T follicular helper cell (primary cell): ENCODE data around the gene ERGIC1.

Experiments used
- DNase-seq: peaks from one replicate; pipeline ENCODE4 v3.0.0-alpha.2; 2020; ENCODE audit warnings: low read depth

Gene ERGIC1

DNA sequence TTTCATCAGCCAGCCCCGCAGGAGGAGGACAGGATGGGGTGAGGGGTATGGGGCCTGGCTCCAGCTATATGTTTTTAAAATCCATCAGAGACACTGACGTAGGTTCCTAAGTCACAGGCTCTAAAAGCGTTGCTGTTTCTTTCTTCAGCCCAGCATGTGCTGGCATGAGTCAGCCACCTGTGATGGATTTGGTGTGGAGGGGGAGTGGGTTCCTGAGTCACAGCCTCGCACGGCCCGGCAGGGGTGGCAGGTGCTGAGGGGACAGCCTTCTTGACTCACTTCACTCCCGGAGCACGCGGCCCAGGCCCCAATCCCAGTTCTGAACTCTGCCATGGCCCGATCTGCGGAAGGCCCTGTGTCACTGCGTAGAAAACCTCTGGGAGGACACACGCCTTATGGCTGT lies 86.4 kb downstream of the ERGIC1 start:
- no peak for DNase-seq

GRCh38 chr5:172920995-172921394 lies 86.9 kb downstream of the ERGIC1 start:
- DNase-seq, result no peak

- no peak for DNase-seq
Observed at GRCh38 chr5:172921906-172922305, 87.9 kb downstream of the ERGIC1 start.

- DNase-seq, result no peak
Observed at GRCh38 chr5:172923539-172923938, 89.5 kb downstream of the ERGIC1 start.

GRCh38 chr5:172925336-172925948 lies 91.4 kb downstream of the ERGIC1 start:
- DNase-seq, result no peak

- no peak for DNase-seq
Observed at GRCh38 chr5:172926008-172926523, 92.0 kb downstream of the ERGIC1 start.

DNA sequence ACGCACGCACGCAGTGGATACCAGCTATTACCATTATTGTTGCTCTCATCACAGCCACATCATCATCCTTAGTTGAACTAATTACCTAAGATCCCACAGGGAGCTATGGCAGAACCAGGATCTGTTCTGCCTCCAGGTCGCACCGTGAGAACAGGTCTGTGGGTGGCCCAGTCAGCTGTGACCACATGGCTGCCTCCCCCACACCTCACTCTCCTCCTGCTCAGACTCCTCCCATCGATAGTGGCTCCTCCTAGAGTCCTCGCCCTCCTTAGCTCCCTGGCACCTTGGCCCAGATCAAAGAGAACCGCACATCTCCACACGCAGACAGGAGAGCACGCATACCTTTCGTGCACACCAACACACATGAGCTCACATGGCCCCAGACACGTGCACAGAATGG lies 92.7 kb downstream of the ERGIC1 start:
- DNase-seq, result no peak

- no peak for DNase-seq
Observed at GRCh38 chr5:172929371-172929838, 95.4 kb downstream of the ERGIC1 start.

DNA sequence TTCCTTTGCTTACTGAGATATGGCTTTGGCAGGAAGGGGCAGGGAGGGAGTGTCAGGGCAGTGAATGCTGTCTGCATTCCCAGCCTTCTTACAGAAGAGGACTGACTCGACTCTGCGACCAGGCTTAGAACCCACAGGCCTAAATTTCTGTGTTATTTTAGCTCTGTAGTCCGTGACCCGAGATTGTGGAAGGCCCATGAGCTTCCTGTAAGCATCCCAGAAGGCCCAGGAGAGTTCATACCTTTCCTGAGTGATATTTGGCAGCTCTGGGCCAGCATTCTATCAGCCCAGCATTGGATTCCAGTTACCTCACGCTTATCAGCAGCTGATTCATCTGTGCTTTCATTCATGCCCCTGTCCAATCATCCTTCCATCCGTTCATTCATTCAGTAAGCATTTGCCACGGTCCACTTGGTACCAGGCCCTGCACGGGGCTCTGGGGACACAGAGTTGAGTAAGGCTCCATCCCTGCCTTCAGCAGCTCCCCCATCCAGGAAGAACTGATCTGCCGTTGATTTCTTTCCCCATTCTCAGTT lies 97.0 kb downstream of the ERGIC1 start:
- DNase-seq, result no peak

GRCh38 chr5:172932313-172933017 lies 98.4 kb downstream of the ERGIC1 start:
- peak; percentile 63 for DNase-seq

- DNase-seq, result no peak
Observed at GRCh38 chr5:172933238-172933637, 99.2 kb downstream of the ERGIC1 start.

DNA sequence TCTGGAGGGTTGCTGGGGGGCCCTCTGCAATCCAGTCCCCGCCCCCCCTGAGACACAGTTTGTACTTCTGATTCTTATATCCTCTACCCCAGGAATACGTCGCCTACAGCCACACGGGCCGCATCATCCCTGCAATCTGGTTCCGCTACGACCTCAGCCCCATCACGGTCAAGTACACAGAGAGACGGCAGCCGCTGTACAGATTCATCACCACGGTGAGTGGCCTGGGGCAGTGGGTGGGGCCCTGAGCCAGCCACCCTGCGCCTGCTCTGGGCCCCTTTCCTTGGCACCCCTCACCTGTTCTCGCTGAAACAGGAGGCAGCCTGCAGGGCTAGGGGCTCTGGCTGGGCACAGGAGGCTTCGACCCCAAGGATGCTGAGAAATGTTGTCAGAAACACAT lies 101.0 kb downstream of the ERGIC1 start:
- no peak for DNase-seq

DNA sequence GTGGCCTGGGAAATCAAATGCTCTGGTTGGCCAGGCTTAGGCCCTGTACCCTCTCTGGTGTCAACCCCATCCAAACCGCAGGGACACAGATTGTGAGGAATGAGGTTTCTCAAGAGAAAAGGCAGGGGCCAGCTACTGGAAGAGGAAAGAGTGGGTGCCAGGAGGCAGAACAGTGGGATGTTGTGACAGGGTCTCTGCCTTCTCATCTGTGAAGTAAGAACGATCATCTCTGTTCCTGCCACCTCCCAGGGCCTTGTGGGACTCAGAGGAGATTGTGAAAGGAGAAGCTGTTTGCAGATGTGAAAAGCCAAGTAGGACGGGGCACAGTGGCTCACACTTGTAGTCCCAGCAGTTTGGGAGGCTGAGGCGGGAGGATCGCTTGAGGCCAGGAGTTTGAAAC lies 102.3 kb downstream of the ERGIC1 start:
- DNase-seq, result no peak

- DNase-seq, result no peak
Observed at GRCh38 chr5:172939071-172939470, 105.0 kb downstream of the ERGIC1 start.

DNA sequence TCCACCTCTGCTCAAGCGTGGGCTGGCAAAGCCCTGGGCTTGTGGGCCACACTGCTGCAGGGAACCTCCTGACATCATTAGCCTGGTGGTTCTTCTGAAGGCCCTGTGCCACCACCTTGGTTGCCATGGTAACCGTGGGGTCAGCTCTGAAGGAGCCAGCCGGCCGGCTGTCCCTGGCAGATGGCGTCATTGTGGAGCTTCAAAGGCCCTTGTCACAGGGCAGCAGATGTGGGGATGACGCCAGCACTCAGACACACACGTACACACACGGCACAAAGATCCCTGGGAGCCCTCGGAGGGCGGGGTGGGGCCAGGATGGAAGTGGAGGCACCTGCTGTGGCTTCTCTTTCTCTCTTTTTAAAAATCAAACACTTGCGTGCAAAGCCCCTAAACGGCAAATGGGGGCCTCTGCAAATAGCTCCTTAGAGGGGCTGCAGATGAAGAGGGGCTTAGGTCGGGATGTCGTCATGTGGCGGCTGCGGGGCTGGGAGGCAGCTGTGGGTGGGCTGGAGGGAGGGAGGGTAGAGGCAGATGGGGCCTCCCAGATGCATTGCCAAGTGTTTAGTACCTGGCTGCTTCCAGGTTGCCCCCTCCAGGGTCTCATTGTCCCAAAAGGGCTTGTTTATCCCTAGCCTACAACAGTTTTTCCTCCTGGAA lies 105.7 kb downstream of the ERGIC1 start:
- no peak for DNase-seq

GRCh38 chr5:172940268-172941066 lies 106.4 kb downstream of the ERGIC1 start:
- no peak for DNase-seq

DNA sequence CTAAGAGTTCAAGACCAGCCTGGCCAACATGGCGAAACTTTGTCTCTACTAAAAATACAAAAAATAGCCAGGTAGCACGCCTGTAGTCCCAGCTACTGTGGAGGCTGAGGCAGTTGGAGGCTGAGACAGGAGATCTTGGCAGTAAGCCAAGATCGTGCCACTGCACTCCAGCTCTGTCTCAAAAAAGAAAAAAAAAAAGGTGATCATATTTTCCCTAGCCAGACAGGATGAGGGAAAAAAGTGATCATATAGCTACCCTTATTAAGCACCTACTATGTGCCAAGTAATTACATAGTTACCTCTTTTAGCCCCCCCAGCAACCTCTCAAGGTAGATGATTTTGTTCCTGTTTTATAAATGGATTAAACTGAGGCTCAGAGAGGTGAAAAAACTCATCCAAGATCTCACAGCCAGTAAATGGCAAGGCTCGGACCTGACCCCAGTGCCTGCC lies 107.0 kb downstream of the ERGIC1 start:
- no peak for DNase-seq

GRCh38 chr5:172942556-172942955 lies 108.5 kb downstream of the ERGIC1 start:
- no peak for DNase-seq

DNA sequence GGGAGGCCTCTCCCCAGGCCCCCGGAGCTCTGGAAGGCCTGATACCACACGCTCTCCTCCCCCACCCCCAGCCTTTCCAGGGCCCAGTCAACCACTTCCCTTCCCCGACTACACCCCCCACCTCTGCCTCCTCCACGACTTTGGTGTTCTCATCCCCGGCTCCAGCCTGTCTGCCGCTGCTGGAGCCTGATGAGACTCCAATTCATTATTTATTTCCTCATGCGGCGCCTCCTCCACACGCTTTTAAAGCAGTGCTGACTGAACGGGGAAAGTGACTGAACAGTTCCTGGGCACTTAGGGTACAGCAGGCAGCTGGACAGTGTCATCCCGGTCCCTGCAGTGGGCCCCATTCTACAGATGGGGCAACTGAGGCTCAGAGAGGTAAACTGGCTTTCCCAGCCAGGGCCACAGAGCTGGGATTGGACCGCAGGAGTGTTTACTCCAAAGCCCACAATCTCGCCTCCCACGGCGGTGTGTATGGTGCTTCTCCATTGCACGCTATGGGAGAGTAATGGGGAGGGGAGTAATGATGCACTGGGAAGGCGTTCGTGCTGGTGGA lies 109.3 kb downstream of the ERGIC1 start:
- DNase-seq, result no peak

DNA sequence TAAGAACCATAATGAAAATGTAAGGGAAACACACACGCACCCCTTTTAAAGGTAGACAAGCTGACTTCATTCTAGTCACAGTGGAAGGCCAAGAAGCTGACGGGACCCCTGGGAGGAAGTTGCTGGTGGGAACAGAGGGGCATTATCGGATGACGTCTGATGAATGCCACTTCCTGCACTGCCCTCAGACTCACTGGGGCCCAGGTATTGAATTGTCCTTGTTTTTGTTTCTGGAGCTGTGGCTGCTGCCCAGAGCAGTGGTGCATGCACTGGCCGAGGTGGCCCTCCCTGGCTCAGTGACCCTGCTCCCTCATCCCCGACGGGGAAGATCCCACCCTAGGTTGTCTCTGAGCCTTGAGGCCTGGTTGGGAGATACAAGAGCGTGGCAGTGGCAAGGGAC lies 109.9 kb downstream of the ERGIC1 start:
- DNase-seq, result no peak

DNA sequence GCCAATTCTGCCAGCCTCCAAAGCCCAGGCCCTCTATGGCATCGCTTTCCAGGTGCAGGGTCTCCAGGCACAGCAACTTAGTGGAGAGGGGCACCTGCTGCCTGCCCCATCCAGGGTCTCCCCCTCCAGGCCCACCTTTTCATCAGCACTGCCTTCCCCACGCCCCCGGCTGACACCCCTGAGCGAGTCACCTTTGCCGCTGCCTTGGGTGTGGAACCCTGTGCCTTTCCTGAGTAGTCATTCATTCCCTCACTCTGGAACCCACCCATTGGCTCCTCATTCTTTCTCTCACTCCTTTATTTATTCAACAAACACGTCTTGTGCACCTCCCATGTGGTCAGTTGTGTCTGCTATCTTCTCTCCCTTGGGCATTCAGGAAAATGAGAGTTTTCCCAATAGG lies 110.7 kb downstream of the ERGIC1 start:
- no peak for DNase-seq
